Prostate gland (tissue), 2 donors: Measurements from ENCODE around the gene RPTOR. TPM values are rescaled to one million over a fixed set of nuclear protein-coding genes. Genes with fewer than 3 reads are reported as not detected.
A peak's percentile ranks its signal among the peaks of the same experiment; 100 is the strongest.

Experiments used
- DNase-seq: peaks from one replicate; pipeline ENCODE4 v3.0.0-alpha.2; 2019; ENCODE audit warnings: low spot score
- H3K27ac ChIP-seq, 2 donors: fragments of 200-600 bp; sonication (generic); 2 replicates each; pipeline ENCODE4 v1.5.1; 2017 to 2019
- H3K27me3 ChIP-seq: fragments of 200-600 bp; sonication (generic); replicated peaks from 2 replicates; pipeline ENCODE4 v1.5.1; 2019; ENCODE audit not compliant: insufficient read depth
- H3K36me3 ChIP-seq, 2 donors: fragments of 200-600 bp; sonication (generic); 1 replicate in 1 of 2; 2 replicates in 1 of 2; pipeline versions ENCODE4 v1.5.1 to v1.8.1; 2017 to 2019
- H3K4me1 ChIP-seq: fragments of 200-600 bp; sonication (generic); replicated peaks from 2 replicates; pipeline ENCODE4 v1.5.1; 2019
- H3K4me3 ChIP-seq, 2 donors: fragments of 200-600 bp; sonication (generic); 2 replicates each; pipeline ENCODE4 v1.5.1; 2017 to 2019
- H3K9me3 ChIP-seq: fragments of 200-600 bp; sonication (generic); 2 replicates; pipeline ENCODE4 v1.5.1; 2017
- CTCF ChIP-seq, 4 experiments: fragments of 200-600 bp in 2 of 4; fragments of 450-650 bp in 2 of 4; sonication (generic) in 2 of 4; IDR thresholded peaks; 1 replicate in 3 of 4; 2 replicates in 1 of 4; pipeline ENCODE4 v1.5.1; 2016 to 2019; ENCODE audit warnings: antibody characterized with exemption in 4 of 4, mild to moderate bottlenecking in 2 of 4, moderate library complexity in 2 of 4
- POLR2A ChIP-seq: fragments of 450-650 bp; IDR thresholded peaks from one replicate; pipeline ENCODE4 v1.6.1; 2016; ENCODE audit warnings: antibody characterized with exemption, mild to moderate bottlenecking
- POLR2AphosphoS5 ChIP-seq: sonication (generic); formaldehyde crosslinking; IDR thresholded peaks from one replicate; pipeline ENCODE4 v1.6.1; 2017; ENCODE audit warnings: antibody characterized with exemption
- WGBS: methylation state at CpG from one replicate; pipeline ENCODE4 v1.1.5; 2018; 5-methylcytosine and 5-hydroxymethylcytosine counted together
- intact Hi-C: fragments of 100-400 bp; cut with DNase I; formaldehyde crosslinking; loops from one replicate; pipeline ENCODE4 v1.14.2; 2022
- total RNA-seq, 2 donors: library from RNA; depleted of rRNA; stranded (reverse); fragments of >200 nt; gene quantifications; one replicate each; pipeline ENCODE4 v1.1.0, GENCODE V29; 2016

RPTOR gene
- total RNA-seq, 2 donors from 2014 or later = 30.3 to 62.5 TPM

GRCh38 chr17:80890196-80890920 is 345.7 kb downstream of the RPTOR start:
- Histone ChIP-seq H3K9me3 (no peaks in the 10 kb centered on the region), H3K36me3 (no peaks in the 10 kb centered on the region), H3K27ac (no peak overlapping the region), H3K4me3 (no peak overlapping the region), H3K4me1 (no peaks in the 10 kb centered on the region), H3K27me3 (no peaks in the 10 kb centered on the region)
- intact Hi-C loops = no loop called here
- WGBS = 95% methylated on average over 30 of the region's 31 CpGs
- no peak for DNase-seq
- TF ChIP-seq POLR2AphosphoS5 = no peak
- no peak for TF ChIP-seq CTCF (IDR thresholded peaks at IDR 0.05)
- TF ChIP-seq POLR2A = no peak

GRCh38 chr17:80890921-80891396 is 346.3 kb downstream of the RPTOR start:
- no peak for TF ChIP-seq POLR2A
- TF ChIP-seq CTCF (IDR thresholded peaks at IDR 0.05) = no peak
- TF ChIP-seq POLR2AphosphoS5 = no peak
- no peak overlapping the region for H3K4me3 ChIP-seq
- H3K9me3 ChIP-seq = no peaks in the 10 kb centered on the region
- no peak overlapping the region for H3K27ac ChIP-seq
- WGBS = 73% methylated on average over 18 of the region's 18 CpGs
- intact Hi-C loops = no loop called here
- DNase-seq = no peak
- H3K4me1 ChIP-seq = no peaks in the 10 kb centered on the region
- no peaks in the 10 kb centered on the region for H3K27me3 ChIP-seq
- no peaks in the 10 kb centered on the region for H3K36me3 ChIP-seq

- DNase-seq = no peak
- H3K4me3 ChIP-seq = no peak overlapping the region
- H3K4me1 ChIP-seq = no peaks in the 10 kb centered on the region
- H3K27ac ChIP-seq = no peak overlapping the region
- H3K27me3 ChIP-seq = no peaks in the 10 kb centered on the region
- 70% methylated on average over 23 of the region's 23 CpGs for WGBS
- no peaks in the 10 kb centered on the region for H3K36me3 ChIP-seq
- no peaks in the 10 kb centered on the region for H3K9me3 ChIP-seq
- no peak for TF ChIP-seq POLR2A
- no peak for TF ChIP-seq POLR2AphosphoS5
- no peak for TF ChIP-seq CTCF (IDR thresholded peaks at IDR 0.05)
- intact Hi-C loops = no loop called here
Measured at GRCh38 chr17:80891397-80892018, 346.9 kb downstream of the RPTOR start.

GRCh38 chr17:80892019-80892855 is 347.6 kb downstream of the RPTOR start:
- peak; percentile 31 for DNase-seq
- no peaks in the 10 kb centered on the region for H3K36me3 ChIP-seq
- H3K27me3 ChIP-seq = no peaks in the 10 kb centered on the region
- WGBS = 57% methylated on average over 35 of the region's 35 CpGs
- intact Hi-C loops = no loop called here
- TF ChIP-seq POLR2A (no peak), POLR2AphosphoS5 (peak; percentile 33)
- H3K4me3 ChIP-seq = no peak overlapping the region
- H3K9me3 ChIP-seq = no peaks in the 10 kb centered on the region
- no peaks in the 10 kb centered on the region for H3K4me1 ChIP-seq
- H3K27ac ChIP-seq = no peak overlapping the region

DNA sequence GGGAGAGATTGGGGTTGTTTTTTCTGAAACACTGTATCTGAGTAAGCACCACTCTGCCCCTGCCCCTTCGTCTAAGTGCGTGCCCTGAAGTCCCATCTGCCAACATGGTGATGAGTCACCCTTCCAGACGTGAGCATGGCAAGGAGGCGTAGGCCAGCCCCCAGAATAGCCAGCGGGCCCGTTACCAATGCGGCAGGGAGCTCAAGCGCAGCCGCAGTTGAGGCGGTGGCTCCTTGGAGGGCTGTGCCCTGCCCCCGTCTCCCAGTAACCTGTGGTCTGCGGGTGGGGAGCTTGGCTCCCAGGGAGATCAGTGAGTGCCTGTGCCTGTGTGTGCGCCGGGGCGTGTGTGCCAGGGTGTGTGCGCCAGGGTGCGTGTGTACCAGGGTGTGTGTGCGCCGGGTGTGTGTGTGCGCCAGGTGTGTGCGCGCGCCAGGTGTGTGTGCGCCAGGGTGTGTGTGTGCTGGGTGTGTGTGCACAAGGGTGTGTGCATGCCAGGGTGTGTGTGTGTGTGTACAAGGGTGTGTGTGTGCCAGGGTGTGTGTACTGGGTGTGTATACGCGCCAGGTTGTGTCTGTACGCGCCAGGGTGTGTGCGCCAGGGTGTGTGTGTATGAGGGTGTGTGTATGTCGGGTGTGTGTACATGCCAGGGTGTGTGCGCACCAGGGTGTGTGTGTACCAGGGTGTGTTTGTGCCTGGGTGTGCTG is 348.4 kb downstream of the RPTOR start:
- Histone ChIP-seq H3K4me1 (no peaks in the 10 kb centered on the region), H3K27ac (no peak overlapping the region), H3K27me3 (no peaks in the 10 kb centered on the region), H3K9me3 (no peaks in the 10 kb centered on the region), H3K4me3 (no peak overlapping the region), H3K36me3 (no peaks in the 10 kb centered on the region)
- WGBS = 84% methylated on average over 31 of the region's 31 CpGs
- intact Hi-C loops = no loop called here
- no peak for DNase-seq
- TF ChIP-seq POLR2A = no peak
- TF ChIP-seq POLR2AphosphoS5 = no peak
- no peak for TF ChIP-seq CTCF (IDR thresholded peaks at IDR 0.05)
